Activated naive CD8-positive, alpha-beta T cell (primary cell): ENCODE data around the gene ABL2.
"Not testable (repeated sequence)": the region's sequence is repeated elsewhere in the genome, so short reads cannot be mapped to it uniquely, and the experiment has no call there.

ENCODE experiments used
- H3K27ac Mint-ChIP-seq: one replicate; pipeline ENCODE4 v1.8.0; 2021; ENCODE audit warnings: mixed read lengths
- H3K27me3 Mint-ChIP-seq: one replicate; pipeline ENCODE4 v1.8.0; 2021; ENCODE audit warnings: mixed read lengths
- H3K36me3 Mint-ChIP-seq: one replicate; pipeline ENCODE4 v1.8.0; 2021; ENCODE audit warnings: mixed read lengths
- H3K4me1 Mint-ChIP-seq: one replicate; pipeline ENCODE4 v1.8.0; 2021; ENCODE audit warnings: low read depth, mixed read lengths
- H3K4me3 Mint-ChIP-seq: one replicate; pipeline ENCODE4 v1.8.0; 2021; ENCODE audit warnings: mild to moderate bottlenecking, mixed read lengths
- H3K9me3 Mint-ChIP-seq: one replicate; pipeline ENCODE4 v1.8.0; 2021; ENCODE audit warnings: low read depth, mixed read lengths

Gene ABL2

GRCh38 chr1:179229214-179230140, at the start of gene ABL2:
Gene ABL2 (minus strand): TSS chr1:179229677. CDS start chr1:179229397, 280 bp downstream.
- Mint-ChIP-seq H3K4me1 (peaks cover 31% of the 10 kb centered on the region), H3K27ac (peak within 1 kb of the TSS; percentile 87)

GRCh38 chr1:179278920-179279319, 49.4 kb upstream of the ABL2 start:
- Mint-ChIP-seq H3K36me3 (peaks cover 7% of the 10 kb centered on the region), H3K4me1 (peaks cover 2% of the 10 kb centered on the region), H3K27ac (no peak overlapping the region), H3K4me3 (no peak overlapping the region), H3K9me3 (peaks cover 4% of the 10 kb centered on the region), H3K27me3 (no peaks in the 10 kb centered on the region)

More at GRCh38 chr1:179229214-179230140, at the start of gene ABL2:
- Mint-ChIP-seq H3K9me3 (no peaks in the 10 kb centered on the region), H3K27me3 (no peaks in the 10 kb centered on the region), H3K36me3 (peaks cover 5% of the 10 kb centered on the region), H3K4me3 (peak within 1 kb of the TSS; percentile 94)

- H3K27ac Mint-ChIP-seq, H3K36me3 Mint-ChIP-seq, H3K4me3 Mint-ChIP-seq, H3K9me3 Mint-ChIP-seq, H3K27me3 Mint-ChIP-seq, H3K4me1 Mint-ChIP-seq: not testable (repeated sequence)
Measured at GRCh38 chr1:179274424-179274823, 44.9 kb upstream of the ABL2 start.

GRCh38 chr1:179269071-179269470, 39.6 kb upstream of the ABL2 start:
- H3K4me3 Mint-ChIP-seq, result no peak overlapping the region
- H3K9me3 Mint-ChIP-seq, result no peaks in the 10 kb centered on the region
- H3K27me3 Mint-ChIP-seq, result no peaks in the 10 kb centered on the region
- H3K36me3 Mint-ChIP-seq, result no peaks in the 10 kb centered on the region
- H3K4me1 Mint-ChIP-seq, result no peaks in the 10 kb centered on the region
- no peak overlapping the region for H3K27ac Mint-ChIP-seq

- Mint-ChIP-seq H3K4me1 (no peaks in the 10 kb centered on the region), H3K9me3 (no peaks in the 10 kb centered on the region), H3K36me3 (no peaks in the 10 kb centered on the region), H3K27me3 (no peaks in the 10 kb centered on the region), H3K27ac (no peak overlapping the region), H3K4me3 (no peak overlapping the region)
Measured at GRCh38 chr1:179264507-179264906, 35.0 kb upstream of the ABL2 start.

- Mint-ChIP-seq H3K4me1 (no peaks in the 10 kb centered on the region), H3K27me3 (no peaks in the 10 kb centered on the region), H3K9me3 (no peaks in the 10 kb centered on the region), H3K27ac (no peak overlapping the region), H3K4me3 (no peak overlapping the region), H3K36me3 (no peaks in the 10 kb centered on the region)
Measured at GRCh38 chr1:179263121-179263520, 33.6 kb upstream of the ABL2 start.

- Mint-ChIP-seq H3K27me3 (no peaks in the 10 kb centered on the region), H3K9me3 (no peaks in the 10 kb centered on the region), H3K4me3 (no peak overlapping the region), H3K4me1 (no peaks in the 10 kb centered on the region), H3K36me3 (no peaks in the 10 kb centered on the region), H3K27ac (no peak overlapping the region)
Measured at GRCh38 chr1:179262183-179262582, 32.7 kb upstream of the ABL2 start.

GRCh38 chr1:179253286-179253972, 24.0 kb upstream of the ABL2 start:
- no peak overlapping the region for H3K4me3 Mint-ChIP-seq
- no peaks in the 10 kb centered on the region for H3K36me3 Mint-ChIP-seq
- no peaks in the 10 kb centered on the region for H3K4me1 Mint-ChIP-seq

GRCh38 chr1:179252606-179253005, 23.1 kb upstream of the ABL2 start:
- H3K36me3 Mint-ChIP-seq, result no peaks in the 10 kb centered on the region
- H3K9me3 Mint-ChIP-seq, result no peaks in the 10 kb centered on the region
- H3K4me3 Mint-ChIP-seq, result no peak overlapping the region
- H3K27me3 Mint-ChIP-seq, result peaks cover 2% of the 10 kb centered on the region
- H3K27ac Mint-ChIP-seq, result no peak overlapping the region
- H3K4me1 Mint-ChIP-seq, result no peaks in the 10 kb centered on the region

More at GRCh38 chr1:179253286-179253972, 24.0 kb upstream of the ABL2 start:
- no peak overlapping the region for H3K27ac Mint-ChIP-seq
- H3K27me3 Mint-ChIP-seq, result peaks cover 2% of the 10 kb centered on the region
- no peaks in the 10 kb centered on the region for H3K9me3 Mint-ChIP-seq

GRCh38 chr1:179251675-179252074, 22.2 kb upstream of the ABL2 start:
- H3K4me3 Mint-ChIP-seq, result no peak overlapping the region
- H3K36me3 Mint-ChIP-seq, result no peaks in the 10 kb centered on the region
- H3K27me3 Mint-ChIP-seq, result peaks cover 2% of the 10 kb centered on the region
- no peak overlapping the region for H3K27ac Mint-ChIP-seq
- H3K9me3 Mint-ChIP-seq, result no peaks in the 10 kb centered on the region
- H3K4me1 Mint-ChIP-seq, result no peaks in the 10 kb centered on the region

GRCh38 chr1:179247923-179248322, 18.4 kb upstream of the ABL2 start:
- Mint-ChIP-seq H3K27ac (no peak overlapping the region), H3K4me1 (no peaks in the 10 kb centered on the region), H3K4me3 (no peak overlapping the region), H3K36me3 (no peaks in the 10 kb centered on the region), H3K27me3 (peaks cover 2% of the 10 kb centered on the region), H3K9me3 (no peaks in the 10 kb centered on the region)

GRCh38 chr1:179245426-179245825, 15.9 kb upstream of the ABL2 start:
- H3K27me3 Mint-ChIP-seq, H3K9me3 Mint-ChIP-seq, H3K36me3 Mint-ChIP-seq, H3K4me3 Mint-ChIP-seq, H3K27ac Mint-ChIP-seq, H3K4me1 Mint-ChIP-seq: not testable (repeated sequence)

GRCh38 chr1:179241530-179242097, 12.1 kb upstream of the ABL2 start:
- Mint-ChIP-seq H3K9me3 (no peaks in the 10 kb centered on the region), H3K27me3 (no peaks in the 10 kb centered on the region), H3K4me3 (no peak overlapping the region), H3K36me3 (no peaks in the 10 kb centered on the region), H3K27ac (no peak overlapping the region), H3K4me1 (no peaks in the 10 kb centered on the region)

GRCh38 chr1:179237222-179237621, 7.7 kb upstream of the ABL2 start:
- Mint-ChIP-seq H3K27me3 (no peaks in the 10 kb centered on the region), H3K27ac (no peak overlapping the region), H3K4me1 (no peaks in the 10 kb centered on the region), H3K36me3 (no peaks in the 10 kb centered on the region), H3K4me3 (no peak overlapping the region), H3K9me3 (no peaks in the 10 kb centered on the region)

- Mint-ChIP-seq H3K4me3 (no peak overlapping the region), H3K36me3 (no peaks in the 10 kb centered on the region), H3K9me3 (no peaks in the 10 kb centered on the region), H3K27me3 (no peaks in the 10 kb centered on the region), H3K4me1 (peaks cover 7% of the 10 kb centered on the region), H3K27ac (no peak overlapping the region)
Measured at GRCh38 chr1:179234863-179235262, 5.4 kb upstream of the ABL2 start.
